Measurements from ENCODE around the gene TNS1. TPM values are rescaled to one million over a fixed set of nuclear protein-coding genes. Genes with fewer than 3 reads are reported as not detected.

The TNS1 gene
- total RNA-seq, 1 experiment from 2014 or later, result 6.2 TPM

DNA sequence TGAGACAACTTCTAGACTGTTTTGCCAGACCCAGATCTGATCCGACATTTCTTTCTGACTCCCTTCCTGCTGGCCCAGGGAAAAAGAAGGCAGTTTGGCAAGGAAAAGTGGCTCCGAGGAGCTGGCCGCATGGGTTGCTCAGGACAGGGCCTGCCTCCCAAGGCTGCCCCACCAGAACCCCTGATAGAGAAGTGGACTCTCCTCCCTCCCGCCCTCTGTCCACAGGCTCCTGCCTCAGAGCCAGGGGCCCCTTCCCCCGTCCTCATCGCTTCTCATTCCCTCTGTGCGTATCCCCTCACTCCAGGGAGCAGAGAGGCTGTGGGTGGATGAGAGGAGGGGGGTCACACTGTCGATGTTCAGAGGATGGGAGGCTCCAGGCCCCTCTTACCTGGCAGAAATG, 110.2 kb downstream of the TNS1 start:
- TF ChIP-seq RAD21 (IDR thresholded peaks at IDR 0.05; ENCODE audit: low read depth), result no peak
- TF ChIP-seq EGR1 (IDR thresholded peaks at IDR 0.05; ENCODE audit: low read depth), result no peak
- TF ChIP-seq JUND (IDR thresholded peaks at IDR 0.05), result no peak
- TF ChIP-seq, protein P1, sequence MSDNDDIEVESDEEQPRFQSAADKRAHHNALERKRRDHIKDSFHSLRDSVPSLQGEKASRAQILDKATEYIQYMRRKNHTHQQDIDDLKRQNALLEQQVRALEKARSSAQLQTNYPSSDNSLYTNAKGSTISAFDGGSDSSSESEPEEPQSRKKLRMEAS (IDR thresholded peaks at IDR 0.05), result no peak
- TF ChIP-seq SP1 (IDR thresholded peaks at IDR 0.05; ENCODE audit: low read depth), result no peak
- TF ChIP-seq, protein P2, sequence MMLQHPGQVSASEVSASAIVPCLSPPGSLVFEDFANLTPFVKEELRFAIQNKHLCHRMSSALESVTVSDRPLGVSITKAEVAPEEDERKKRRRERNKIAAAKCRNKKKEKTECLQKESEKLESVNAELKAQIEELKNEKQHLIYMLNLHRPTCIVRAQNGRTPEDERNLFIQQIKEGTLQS (IDR thresholded peaks at IDR 0.05), result no peak
- TF ChIP-seq, protein P3, sequence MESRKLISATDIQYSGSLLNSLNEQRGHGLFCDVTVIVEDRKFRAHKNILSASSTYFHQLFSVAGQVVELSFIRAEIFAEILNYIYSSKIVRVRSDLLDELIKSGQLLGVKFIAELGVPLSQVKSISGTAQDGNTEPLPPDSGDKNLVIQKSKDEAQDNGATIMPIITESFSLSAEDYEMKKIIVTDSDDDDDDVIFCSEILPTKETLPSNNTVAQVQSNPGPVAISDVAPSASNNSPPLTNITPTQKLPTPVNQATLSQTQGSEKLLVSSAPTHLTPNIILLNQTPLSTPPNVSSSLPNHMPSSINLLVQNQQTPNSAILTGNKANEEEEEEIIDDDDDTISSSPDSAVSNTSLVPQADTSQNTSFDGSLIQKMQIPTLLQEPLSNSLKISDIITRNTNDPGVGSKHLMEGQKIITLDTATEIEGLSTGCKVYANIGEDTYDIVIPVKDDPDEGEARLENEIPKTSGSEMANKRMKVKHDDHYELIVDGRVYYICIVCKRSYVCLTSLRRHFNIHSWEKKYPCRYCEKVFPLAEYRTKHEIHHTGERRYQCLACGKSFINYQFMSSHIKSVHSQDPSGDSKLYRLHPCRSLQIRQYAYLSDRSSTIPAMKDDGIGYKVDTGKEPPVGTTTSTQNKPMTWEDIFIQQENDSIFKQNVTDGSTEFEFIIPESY (IDR thresholded peaks at IDR 0.05; ENCODE audit: extremely low read depth, insufficient replicate concordance, low read length), result no peak
- no peak for TF ChIP-seq ELF1 (IDR thresholded peaks at IDR 0.05; ENCODE audit: borderline replicate concordance, low read depth)
- no peak for TF ChIP-seq EZH2phosphoT487 (IDR thresholded peaks at IDR 0.05; ENCODE audit: borderline replicate concordance)
- no peak for TF ChIP-seq CEBPB (IDR thresholded peaks at IDR 0.05; ENCODE audit: low read depth)
- TF ChIP-seq POLR2AphosphoS5 (IDR thresholded peaks at IDR 0.05; ENCODE audit: low read depth, low read length), result no peak
- no peak for TF ChIP-seq ZFX (IDR thresholded peaks at IDR 0.05)
- no peak for TF ChIP-seq EZH2 (IDR thresholded peaks at IDR 0.05)
- TF ChIP-seq, protein P4, sequence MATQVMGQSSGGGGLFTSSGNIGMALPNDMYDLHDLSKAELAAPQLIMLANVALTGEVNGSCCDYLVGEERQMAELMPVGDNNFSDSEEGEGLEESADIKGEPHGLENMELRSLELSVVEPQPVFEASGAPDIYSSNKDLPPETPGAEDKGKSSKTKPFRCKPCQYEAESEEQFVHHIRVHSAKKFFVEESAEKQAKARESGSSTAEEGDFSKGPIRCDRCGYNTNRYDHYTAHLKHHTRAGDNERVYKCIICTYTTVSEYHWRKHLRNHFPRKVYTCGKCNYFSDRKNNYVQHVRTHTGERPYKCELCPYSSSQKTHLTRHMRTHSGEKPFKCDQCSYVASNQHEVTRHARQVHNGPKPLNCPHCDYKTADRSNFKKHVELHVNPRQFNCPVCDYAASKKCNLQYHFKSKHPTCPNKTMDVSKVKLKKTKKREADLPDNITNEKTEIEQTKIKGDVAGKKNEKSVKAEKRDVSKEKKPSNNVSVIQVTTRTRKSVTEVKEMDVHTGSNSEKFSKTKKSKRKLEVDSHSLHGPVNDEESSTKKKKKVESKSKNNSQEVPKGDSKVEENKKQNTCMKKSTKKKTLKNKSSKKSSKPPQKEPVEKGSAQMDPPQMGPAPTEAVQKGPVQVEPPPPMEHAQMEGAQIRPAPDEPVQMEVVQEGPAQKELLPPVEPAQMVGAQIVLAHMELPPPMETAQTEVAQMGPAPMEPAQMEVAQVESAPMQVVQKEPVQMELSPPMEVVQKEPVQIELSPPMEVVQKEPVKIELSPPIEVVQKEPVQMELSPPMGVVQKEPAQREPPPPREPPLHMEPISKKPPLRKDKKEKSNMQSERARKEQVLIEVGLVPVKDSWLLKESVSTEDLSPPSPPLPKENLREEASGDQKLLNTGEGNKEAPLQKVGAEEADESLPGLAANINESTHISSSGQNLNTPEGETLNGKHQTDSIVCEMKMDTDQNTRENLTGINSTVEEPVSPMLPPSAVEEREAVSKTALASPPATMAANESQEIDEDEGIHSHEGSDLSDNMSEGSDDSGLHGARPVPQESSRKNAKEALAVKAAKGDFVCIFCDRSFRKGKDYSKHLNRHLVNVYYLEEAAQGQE (IDR thresholded peaks at IDR 0.05; ENCODE audit: low read depth), result no peak
- Histone ChIP-seq H3K36me3 (ENCODE audit: control insufficient read depth in 1 of 2, insufficient read depth in 2 of 2, low read length in 2 of 2) (no peaks in the 10 kb centered on the region), H3K9me3 (ENCODE audit: control insufficient read depth in 1 of 2, insufficient read depth in 1 of 2, low read depth in 1 of 2, low read length in 2 of 2) (no peaks in the 10 kb centered on the region), H3K79me2 (ENCODE audit: insufficient read depth, low read length) (no peaks in the 10 kb centered on the region), H3K27ac (ENCODE audit: low read depth, low read length) (no peak overlapping the region), H3K4me3 (replicated peaks in 1 of 2; ENCODE audit: low read depth in 1 of 2, low read length in 2 of 2) (no peak overlapping the region), H3K4me2 (ENCODE audit: low read length) (no peak overlapping the region), H3K27me3 (ENCODE audit: insufficient read depth, low read length) (no peaks in the 10 kb centered on the region), H2AFZ (ENCODE audit: low read depth, low read length, poor library complexity, severe bottlenecking) (no peak overlapping the region), H3K4me1 (ENCODE audit: control insufficient read depth in 1 of 2, insufficient read depth in 2 of 2, low read length in 2 of 2) (no peaks in the 10 kb centered on the region), H3K9me2 (ENCODE audit: insufficient read depth) (no peaks in the 10 kb centered on the region; the same call in 1 of the 2 replicates), H3K9ac (ENCODE audit: low read length) (no peak overlapping the region), H4K20me1 (ENCODE audit: insufficient read depth) (no peaks in the 10 kb centered on the region)
- DNase-seq (ENCODE audit: low read depth, low spot score) (no peak), ATAC-seq (no peak)
- RAD21 ChIA-PET (ENCODE audit: low non-redundant PET in 1 of 2, low total read pairs in 2 of 2, uncharacterized antibody in 2 of 2, unreplicated experiment in 2 of 2), result no interaction called here
- CTCF ChIA-PET, result no interaction called here
- POLR2A ChIA-PET, result no interaction called here
- intact Hi-C loops (cut with micrococcal nuclease), result no loop called here
- no TSS peak for BruUV-seq (replicated peaks)

Data from HCT116 (cell line).